ENCODE results near the gene CAST.

CAST gene

GRCh38 chr5:96751203-96752169 lies 89.3 kb downstream of the CAST start:
- DNase-seq, result no peak

GRCh38 chr5:96752341-96753016 lies 90.3 kb downstream of the CAST start:
- DNase-seq, result peak; percentile 33

DNA sequence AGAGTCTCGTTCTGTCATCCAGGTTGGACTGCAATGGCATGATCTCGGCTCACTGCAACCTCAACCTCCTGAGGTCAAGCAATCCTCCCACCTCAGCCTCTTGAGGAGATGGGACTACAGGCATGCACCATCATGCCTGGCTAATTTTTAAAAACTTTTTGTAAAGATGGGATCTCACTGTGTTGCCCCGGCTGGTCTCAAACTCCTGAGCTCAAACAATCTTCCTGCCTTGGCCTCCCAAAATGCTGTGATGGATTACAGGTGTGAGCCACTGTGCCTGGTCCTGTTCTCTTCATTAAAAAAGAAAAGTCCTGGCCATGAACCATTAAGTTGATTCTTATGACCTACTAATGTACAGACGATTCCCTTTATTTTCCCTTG lies 90.8 kb downstream of the CAST start:
- DNase-seq, result no peak

DNA sequence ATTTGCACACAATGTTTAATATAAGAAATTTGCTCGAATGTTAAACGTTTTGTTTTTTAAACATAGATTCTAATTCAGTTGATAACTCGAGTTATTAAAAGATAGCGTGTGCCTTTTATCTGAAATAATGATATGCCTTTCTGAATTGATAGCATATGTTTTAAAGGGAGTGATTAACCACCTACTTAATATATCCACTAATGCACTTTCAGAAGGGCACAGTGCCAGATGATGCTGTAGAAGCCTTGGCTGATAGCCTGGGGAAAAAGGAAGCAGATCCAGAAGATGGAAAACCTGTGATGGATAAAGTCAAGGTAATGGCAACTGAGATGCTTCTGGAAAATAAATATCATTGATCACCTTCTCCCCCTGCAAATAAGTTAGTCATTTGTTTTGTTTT lies 91.7 kb downstream of the CAST start:
- no peak for DNase-seq

GRCh38 chr5:96755851-96756250 lies 93.7 kb downstream of the CAST start:
- DNase-seq, result no peak

- no peak for DNase-seq
Observed at GRCh38 chr5:96756985-96757384, 94.8 kb downstream of the CAST start.

- no peak for DNase-seq
Observed at GRCh38 chr5:96758621-96759020, 96.4 kb downstream of the CAST start.

- no peak for DNase-seq
Observed at GRCh38 chr5:96761618-96762017, 99.4 kb downstream of the CAST start.

- no peak for DNase-seq
Observed at GRCh38 chr5:96763026-96763425, 100.8 kb downstream of the CAST start.

DNA sequence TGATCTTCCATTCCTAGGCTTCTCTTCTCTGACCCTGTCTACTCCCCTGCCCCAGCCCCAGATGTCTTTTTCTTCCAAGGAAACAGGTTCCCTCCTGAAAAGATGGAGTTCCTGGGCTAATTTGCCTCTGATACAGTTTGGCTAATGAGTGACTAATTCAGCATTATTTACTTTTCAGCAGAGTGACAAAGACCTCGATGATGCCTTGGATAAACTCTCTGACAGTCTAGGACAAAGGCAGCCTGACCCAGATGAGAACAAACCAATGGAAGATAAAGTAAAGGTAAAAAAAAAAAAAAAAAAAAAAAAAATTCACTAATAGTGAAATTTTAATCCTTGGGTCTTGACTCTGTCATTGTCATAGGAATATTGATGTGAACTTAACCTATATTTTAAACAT lies 102.9 kb downstream of the CAST start:
- DNase-seq, result no peak

DNA sequence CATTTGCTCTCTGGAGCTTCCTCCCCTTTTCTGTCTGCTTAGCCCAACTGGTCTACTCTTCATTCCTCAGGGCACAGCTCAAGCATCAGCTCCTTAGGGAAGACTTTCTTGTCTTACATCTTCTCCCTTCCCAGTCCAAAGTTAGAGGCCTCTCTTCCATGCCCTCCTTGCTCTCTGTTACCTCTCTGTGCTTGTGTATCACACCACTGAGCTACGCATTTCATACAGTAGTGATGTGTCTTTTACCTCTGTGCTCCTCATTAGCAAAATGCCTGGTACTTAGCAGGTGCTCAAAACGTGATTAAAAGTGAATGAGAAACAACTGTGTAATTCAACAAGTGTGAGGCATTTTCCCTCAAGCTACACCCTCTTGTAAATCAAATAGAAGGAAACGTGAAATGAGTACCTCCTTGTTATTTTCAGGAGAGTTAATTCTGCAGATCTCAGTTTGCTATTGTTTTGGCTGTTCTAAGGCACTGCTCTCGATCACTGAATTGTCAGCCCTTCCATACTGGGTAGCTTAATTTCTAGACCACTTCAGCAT lies 106.6 kb downstream of the CAST start:
- DNase-seq, result no peak

GRCh38 chr5:96771395-96771794 lies 109.2 kb downstream of the CAST start:
- DNase-seq, result no peak

- no peak for DNase-seq
Observed at GRCh38 chr5:96772111-96772510, 109.9 kb downstream of the CAST start.

- no peak for DNase-seq
Observed at GRCh38 chr5:96772542-96772941, 110.4 kb downstream of the CAST start.

- no peak for DNase-seq
Observed at GRCh38 chr5:96775050-96775449, 112.9 kb downstream of the CAST start.

- DNase-seq, result no peak
Observed at GRCh38 chr5:96775689-96776088, 113.5 kb downstream of the CAST start.

GRCh38 chr5:96776621-96777020 lies 114.4 kb downstream of the CAST start:
- DNase-seq, result no peak

DNA sequence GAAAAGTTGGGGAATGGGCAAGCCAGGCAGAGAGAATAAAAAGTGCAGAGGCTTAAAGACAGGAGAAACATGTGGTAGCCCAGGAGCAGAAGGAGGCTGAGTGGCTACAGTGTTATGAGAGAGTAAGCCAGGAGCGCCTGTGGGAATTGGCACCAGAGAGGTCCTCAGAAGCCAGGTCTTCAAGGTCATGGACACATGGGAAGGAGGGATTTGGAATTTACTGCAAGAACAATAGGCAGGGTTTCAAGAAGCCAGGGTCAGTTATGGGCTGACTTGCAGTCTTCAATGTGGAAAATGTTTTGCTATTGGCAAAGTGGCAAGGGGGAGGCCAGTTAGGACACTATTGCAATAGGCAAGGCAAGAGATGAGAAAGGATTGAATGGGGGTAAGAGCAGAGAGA lies 116.2 kb downstream of the CAST start:
- no peak for DNase-seq

DNA sequence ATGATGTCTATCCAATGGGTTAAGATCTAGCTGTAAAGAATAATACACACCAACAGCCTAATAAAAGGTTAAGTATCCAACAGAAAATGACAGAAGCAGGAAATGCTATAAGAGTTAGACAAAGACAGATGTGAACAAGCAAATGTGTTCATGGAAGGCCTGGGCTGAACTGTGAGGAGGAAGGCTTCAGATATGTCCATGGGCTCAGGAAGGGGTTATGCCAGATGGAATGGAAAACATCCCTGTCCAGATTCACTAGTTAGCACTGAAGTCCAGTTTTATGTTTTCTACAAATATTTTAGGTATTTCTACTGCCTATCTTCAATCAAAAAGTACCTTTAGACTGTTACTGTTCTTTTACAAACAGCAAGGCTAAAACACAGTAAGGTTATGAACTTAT lies 118.5 kb downstream of the CAST start:
- no peak for DNase-seq

DNA sequence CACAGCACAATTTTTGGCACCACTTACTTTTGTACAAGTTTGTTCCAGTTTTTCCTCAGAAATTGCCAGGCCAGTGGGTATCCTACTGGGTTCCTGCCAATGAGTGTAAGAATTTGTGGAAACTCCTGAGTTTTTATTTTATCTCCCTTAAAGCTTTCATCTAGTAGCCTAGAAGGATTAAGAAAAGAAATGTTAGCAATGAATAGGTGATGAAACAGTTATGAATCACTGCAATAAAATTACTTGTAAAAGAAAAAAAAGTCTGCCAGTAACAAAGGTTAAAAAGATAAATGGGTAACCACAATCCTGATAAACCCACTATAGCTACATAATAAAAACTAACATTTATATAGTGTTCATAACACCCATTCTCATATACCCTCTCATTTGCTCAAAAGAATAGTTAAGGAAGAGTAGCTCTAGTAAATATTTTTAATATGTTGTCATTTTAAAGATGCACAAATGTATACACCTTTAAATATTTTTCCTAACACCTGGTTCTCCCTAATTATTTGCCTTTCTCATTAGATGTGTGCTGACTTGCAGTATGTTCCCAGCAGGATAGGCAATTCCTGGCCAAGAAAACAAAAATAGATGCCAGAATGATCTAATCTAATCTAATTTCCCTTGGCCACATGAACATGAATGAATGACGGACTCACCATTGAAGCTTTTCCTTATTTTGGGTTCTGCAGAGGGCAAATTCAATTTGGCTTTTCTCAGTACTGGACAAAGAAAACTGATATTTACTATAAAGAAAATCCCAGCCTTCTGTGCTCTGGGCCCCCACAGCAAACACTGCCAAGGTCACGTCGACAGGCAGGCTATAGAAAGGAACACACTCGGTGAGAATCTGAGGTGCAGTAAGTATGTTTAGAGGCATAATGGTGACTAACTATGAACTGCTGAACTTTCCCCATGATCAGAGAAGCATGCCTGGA lies 119.1 kb downstream of the CAST start:
- DNase-seq, result no peak

GRCh38 chr5:96783326-96783725 lies 121.2 kb downstream of the CAST start:
- no peak for DNase-seq

DNA sequence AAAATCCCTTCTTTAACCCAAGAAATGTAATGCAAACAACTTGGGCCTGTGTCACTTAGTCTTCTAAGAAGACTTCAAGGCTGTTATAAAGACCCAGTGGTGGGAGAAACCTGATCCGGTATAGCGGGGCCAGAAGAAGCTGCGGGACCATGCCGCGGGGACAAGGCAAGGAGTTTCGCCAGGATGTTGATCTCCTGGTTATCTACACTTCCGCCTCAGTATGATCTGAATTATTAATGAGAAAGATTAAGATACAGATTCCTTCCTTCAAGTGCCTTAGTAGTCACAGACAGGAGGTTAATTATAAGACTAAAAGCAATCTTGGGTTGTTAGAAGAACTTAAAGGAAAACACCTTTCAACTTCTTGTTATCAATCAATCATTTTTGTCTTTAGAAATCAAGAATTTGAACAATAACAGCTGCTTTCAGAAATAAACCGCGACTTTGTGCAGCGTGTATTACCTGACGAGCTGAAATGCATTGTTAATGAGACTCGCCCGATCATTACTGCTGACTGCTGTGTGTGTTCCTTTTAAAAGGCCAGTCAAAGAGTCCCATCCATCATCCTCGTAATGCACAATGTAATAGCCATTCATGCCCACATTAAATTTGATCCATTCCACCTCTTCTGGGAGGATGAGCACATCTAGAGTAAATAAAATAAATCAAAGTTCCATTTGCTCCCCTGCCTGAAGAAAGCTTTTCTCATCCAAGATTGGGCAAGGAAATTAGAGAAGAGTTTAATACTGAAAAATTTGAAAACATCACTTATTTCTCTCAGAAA lies 123.3 kb downstream of the CAST start:
- no peak for DNase-seq

All from amniotic stem cell (primary cell).